Left cardiac atrium (tissue), 4 donors: Measurements from ENCODE around the gene CYLD. TPM values are rescaled to one million over a fixed set of nuclear protein-coding genes. Genes with fewer than 3 reads are reported as not detected.

ENCODE experiments used
- ATAC-seq, 2 donors: fragments of 200-7000 bp; cut with Tn5 transposase; one replicate each; pipeline ENCODE4 v1.9.1; 2020; ENCODE audit warnings: mild to moderate bottlenecking in 2 of 2, moderate library complexity in 2 of 2
- DNase-seq: peaks from one replicate; pipeline ENCODE4 v3.0.0-alpha.2; 2020
- intact Hi-C, 2 donors: fragments of 100-400 bp; cut with DNase I; formaldehyde crosslinking; loops; one replicate each; pipeline versions ENCODE4 v1.14.1 to v1.15.1; 2022 to 2023
- total RNA-seq, 2 donors: library from RNA; stranded (reverse); fragmentation: NEBNext Ultra II Directional; extraction: Animal tissue kit (Norgen Biotek cat#: 25700); gene quantifications; one replicate each; pipeline ENCODE4 v1.2.1, GENCODE V29; 2021
- donor health status: DM: no; HTN: yes; CAD: no.
- donor health status: DM: no; HTN: yes; CAD: no; lungs with severe emphysema.
- donor health status: DM: yes; HTN: yes; CAD: no.
- donor health status: Dilated cardiomyopathy.

CYLD gene
- total RNA-seq, 2 donors from 2014 or later, result 26.7 to 29.6 TPM

DNA sequence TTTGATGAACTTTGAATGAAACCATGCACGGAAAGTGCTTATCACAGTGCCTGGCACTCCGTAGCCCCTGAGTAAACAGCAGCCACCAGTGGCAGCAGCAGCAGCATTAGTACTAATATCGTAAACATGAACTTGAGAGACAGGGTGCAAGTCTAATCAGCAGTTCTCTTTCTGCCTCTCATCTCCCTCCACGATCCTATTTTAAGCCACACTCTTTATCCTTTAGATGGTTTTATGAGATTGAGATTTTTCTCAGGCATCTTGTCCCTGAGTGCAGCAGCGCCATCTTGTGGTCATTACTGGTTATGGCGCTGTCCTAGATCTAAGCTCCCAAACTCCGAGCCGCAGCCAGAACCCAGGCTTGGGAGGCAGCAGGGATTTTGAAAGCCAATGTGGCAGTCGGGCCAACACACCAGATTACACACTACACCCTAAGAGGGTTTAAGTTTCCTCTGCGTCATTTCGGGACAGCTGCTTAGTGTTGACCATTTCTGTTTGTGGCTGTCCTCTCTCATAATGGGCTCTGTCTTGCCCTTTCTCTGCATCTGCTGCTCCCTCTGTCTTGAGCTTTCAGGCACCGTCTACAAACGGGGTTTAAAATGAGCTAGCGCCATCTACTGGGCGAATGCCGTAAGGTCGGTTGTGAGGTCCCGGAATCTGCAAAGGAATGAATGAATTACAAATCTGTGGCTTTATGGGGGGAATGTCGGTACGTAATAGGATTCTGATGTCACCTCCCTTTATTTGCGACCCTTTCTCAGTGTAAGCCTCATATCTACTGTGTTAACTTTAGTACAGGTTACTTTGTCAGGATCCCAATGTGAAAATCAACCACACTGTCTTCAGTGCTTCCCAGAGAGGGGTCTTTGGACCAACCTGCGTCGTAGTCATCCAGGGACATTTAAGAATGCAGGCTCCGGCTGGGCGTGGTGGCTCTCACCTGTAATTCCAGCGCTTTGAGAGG, 64.5 kb downstream of the CYLD start:
- intact Hi-C loops, result loop anchor here in 1 of 2 donors (10.0 kb wide), 1 partner anchor 212 kb away; no protein-coding TSS in a partner anchor
- DNase-seq (peak; percentile 83), ATAC-seq (peak; percentile 93 to 94)

- intact Hi-C loops, result loop anchor here in 1 of 2 donors (10.0 kb wide), 1 partner anchor 214 kb away; no protein-coding TSS in a partner anchor
- DNase-seq, result no peak
- ATAC-seq, result no peak
Measured at GRCh38 chr16:50808929-50809538, 67.1 kb downstream of the CYLD start.

DNA sequence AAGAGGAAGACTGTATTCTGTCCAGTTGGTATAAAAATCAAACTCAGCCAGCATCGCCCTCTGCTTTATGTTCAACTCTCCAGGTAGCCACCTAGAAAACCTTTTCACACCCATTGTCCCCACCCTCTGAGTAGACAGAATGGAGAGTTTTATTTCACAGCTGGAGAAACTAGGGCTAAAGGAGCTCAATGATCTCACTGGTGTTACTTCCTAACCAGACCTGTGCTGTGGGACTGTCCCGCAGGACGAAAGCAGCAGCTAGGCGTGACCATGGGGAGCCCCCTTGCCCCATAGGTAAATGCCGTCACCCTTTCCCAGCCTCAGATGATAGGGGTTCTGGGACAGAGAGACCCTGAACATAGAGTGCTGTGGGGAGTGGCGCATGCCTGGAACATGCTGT, 67.7 kb downstream of the CYLD start:
- DNase-seq, result no peak
- no peak for ATAC-seq
- intact Hi-C loops, result loop anchor here in 1 of 2 donors (10.0 kb wide), 1 partner anchor 215 kb away; no protein-coding TSS in a partner anchor

- intact Hi-C loops, result no loop called here
- DNase-seq (no peak), ATAC-seq (no peak)
Measured at GRCh38 chr16:50810241-50810965, 68.5 kb downstream of the CYLD start.

- intact Hi-C loops, result no loop called here
- DNase-seq (no peak), ATAC-seq (no peak)
Measured at GRCh38 chr16:50812046-50812445, 70.2 kb downstream of the CYLD start.

DNA sequence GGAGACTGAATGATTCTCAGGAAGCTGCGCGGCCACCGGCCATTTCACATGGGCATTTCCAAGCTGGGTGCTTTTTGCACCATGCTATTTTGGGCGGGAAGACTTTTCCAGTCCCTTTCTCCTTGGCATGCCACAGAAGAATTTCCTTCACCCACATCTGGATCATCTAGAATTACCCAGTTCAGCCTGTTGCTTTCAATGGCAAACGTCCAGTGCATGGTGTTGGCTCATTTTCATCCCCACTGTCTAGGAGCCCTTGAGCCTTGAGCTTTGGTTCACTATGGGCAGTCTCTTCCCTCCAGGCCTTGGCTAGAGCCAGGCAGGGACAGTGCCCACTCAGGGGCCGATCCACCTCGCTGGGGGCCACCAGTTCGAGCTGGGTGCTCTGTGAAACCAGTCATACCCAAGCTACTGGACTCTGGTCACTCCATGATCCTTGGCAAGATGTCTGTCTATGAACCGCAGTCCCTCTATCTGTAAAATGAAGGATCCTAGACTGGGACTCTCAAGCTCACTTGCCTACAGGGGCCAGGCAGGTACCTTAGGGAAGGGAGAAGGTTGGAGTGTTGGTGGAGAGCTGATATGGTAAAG, 71.1 kb downstream of the CYLD start:
- intact Hi-C loops, result no loop called here
- ATAC-seq, result no peak
- DNase-seq, result no peak

DNA sequence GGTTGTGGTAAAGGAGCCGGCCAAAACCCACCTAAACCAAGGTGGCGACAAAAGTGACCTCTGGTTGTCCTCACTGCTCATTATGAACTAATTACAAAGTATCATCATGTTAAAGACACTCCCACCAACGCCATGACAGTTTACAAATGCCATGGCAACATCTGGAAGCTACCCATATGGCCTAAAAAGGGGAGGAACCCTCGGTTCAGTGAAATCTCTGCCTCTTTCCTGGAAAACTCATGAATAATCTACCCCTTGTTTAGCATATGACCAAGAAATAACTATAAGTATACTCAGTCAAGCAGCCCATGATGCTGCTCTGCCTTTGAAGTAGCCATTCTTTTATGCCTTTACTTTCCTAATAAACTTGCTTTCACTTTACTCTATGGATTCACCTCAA, 72.2 kb downstream of the CYLD start:
- no peak for DNase-seq
- no peak for ATAC-seq
- intact Hi-C loops, result no loop called here

GRCh38 chr16:50814541-50814940, 72.7 kb downstream of the CYLD start:
- intact Hi-C loops, result no loop called here
- DNase-seq (no peak), ATAC-seq (no peak)

DNA sequence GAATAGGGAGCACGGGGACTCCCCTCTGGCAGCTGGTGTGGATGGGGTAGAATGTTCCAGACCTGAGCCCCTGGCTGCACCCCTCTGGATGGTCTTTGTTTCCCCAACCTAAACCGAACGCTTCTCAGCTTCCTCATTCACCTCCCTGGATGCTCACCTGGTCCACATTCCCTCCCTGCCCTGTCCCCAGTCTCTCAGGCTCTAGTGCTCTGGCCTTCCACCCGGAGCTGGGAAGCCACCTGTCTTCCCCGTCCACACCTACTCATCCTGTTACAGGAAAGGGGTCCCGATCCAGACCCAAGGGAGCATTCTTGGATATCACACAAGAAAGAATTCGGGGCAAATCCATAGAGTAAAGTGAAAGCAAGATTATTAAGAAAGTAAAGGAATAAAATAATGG, 73.5 kb downstream of the CYLD start:
- intact Hi-C loops, result no loop called here
- DNase-seq, result no peak
- ATAC-seq, result no peak

DNA sequence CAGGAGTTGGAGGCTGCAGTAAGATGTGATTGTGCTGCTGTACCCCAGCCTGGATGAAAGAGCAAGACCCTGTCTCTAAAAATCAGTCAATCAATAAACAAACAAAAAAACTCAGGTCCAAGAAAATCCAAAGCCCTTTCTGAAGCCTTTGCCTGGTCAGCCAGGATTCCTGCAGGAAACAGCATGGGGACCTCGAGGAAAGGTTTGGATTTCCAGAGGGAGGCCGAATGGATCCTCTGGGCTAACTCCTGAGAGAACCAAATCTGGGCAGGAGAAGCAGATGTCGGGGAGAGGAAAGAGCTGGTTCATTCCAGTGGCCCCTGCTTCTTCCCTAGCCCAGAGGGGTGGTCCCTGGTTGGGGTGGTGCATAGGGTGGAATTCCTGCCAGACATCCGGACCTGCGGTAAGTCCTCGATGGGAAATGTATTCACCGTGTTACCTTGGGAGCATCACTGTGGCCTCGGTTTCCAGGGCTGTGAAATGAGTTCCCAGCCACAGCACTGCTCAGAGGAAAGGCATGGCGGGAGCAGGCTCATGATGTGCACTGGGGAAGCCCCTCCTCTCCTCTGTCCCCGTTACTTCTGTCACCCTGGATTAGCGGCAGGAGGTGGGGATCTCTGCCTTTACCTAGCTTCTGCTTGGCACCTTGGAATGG, 75.1 kb downstream of the CYLD start:
- no peak for DNase-seq
- no peak for ATAC-seq
- intact Hi-C loops, result no loop called here

- intact Hi-C loops, result no loop called here
- DNase-seq (no peak), ATAC-seq (no peak)
Measured at GRCh38 chr16:50818380-50818779, 76.5 kb downstream of the CYLD start.

DNA sequence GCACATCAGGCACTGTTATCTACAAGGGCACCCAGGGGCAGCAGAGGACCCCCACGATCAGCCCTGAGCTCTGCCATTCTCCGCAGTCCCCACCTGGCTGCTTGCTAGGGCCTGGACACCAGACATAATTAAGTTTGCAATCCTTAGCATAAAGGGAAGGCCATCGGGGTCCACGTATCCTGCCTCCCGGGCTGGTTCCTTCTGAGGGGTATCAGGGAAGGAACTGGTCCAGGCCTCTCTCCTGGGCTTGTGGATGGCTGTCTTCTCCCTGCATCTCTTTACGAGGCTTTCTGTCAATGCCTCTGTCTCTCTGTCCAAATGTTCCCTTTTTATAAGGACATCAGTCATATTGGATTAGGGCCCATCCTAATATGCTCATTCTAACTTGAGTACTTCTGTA, 77.8 kb downstream of the CYLD start:
- ATAC-seq, result no peak
- intact Hi-C loops, result no loop called here
- DNase-seq, result no peak

- ATAC-seq (no peak), DNase-seq (no peak)
- intact Hi-C loops, result no loop called here
Measured at GRCh38 chr16:50820225-50820624, 78.3 kb downstream of the CYLD start.

DNA sequence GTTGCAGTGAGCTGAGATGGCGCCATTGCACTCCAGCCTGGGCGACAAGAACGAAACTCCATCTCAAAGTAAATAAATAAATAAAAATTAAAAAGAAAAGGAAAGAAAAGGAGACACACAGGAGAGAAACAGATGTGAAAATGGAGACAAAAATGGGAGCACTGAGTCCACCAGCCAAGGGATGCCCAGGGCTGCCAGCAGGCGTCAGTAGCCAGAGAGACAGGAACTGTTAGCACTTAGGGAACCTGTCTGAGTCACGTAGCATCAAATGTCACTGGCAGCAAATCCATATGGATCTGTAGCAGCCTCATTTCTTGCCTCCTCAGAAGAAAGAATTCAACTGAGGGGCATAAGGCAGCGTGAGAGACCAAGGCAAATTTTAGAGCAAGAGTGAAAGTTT, 79.7 kb downstream of the CYLD start:
- ATAC-seq, result no peak
- intact Hi-C loops, result no loop called here
- DNase-seq, result no peak

- intact Hi-C loops, result no loop called here
- no peak for ATAC-seq
- DNase-seq, result no peak
Measured at GRCh38 chr16:50822671-50823070, 80.8 kb downstream of the CYLD start.

DNA sequence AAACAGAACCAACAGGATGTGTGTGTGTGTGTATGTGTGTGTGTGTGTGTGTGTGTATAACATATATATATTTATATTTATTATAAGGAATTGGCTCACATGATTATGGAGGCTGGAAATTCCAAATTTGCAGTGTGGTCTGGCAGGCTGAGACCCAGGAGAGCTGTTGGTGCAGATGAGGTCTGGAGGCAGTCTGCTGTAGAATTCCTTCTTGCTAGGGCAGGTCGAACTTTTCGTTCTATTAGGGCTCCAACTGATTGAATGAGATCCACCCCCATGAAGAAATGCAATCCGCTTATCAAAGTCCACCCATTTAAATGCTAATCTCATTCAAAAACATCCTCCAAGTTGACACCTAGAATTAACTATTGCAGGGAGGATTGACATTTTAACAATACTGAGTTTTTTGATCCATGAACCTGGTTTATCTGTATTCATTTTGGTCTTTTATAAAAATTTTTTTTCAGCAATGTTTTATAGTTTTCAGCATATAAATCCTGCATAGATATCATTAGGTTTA, 85.0 kb downstream of the CYLD start:
- DNase-seq (no peak), ATAC-seq (no peak)
- intact Hi-C loops, result no loop called here

DNA sequence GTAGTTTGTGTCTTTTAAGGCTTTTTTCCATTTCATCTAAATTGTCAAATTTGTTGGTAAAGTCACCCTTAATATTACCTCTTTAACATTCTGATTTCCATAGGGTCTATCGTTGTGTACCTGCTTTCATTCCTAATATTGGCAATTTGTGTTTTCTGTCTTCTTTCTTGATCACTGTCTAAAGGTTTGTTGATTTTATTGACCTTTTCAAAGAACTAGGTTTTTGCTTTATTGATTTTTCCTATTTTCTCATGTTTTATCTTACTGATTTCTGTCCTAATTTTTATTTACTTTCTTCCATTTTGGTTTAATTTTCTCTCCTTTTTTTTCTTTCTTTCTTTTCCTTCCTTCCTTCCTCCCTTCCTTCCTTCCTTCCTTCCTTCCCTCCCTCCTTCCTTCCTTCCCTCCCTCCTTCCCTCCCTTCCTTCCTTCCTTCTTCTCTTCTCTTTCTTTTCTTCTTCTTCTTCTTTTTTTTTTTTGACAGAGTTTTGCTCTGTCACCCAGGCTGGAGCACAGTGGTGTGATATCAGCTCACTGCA, 86.3 kb downstream of the CYLD start:
- ATAC-seq (no peak), DNase-seq (no peak)
- intact Hi-C loops, result no loop called here

- DNase-seq (no peak), ATAC-seq (no peak)
- intact Hi-C loops, result no loop called here
Measured at GRCh38 chr16:50830698-50831097, 88.8 kb downstream of the CYLD start.

- DNase-seq (no peak), ATAC-seq (no peak)
- intact Hi-C loops, result no loop called here
Measured at GRCh38 chr16:50831751-50832150, 89.9 kb downstream of the CYLD start.
